OCI-LY1 (cell line): ENCODE data around the gene KIF23.

ENCODE experiments used
- H2AFZ ChIP-seq: fragments of 200-600 bp; sonication (generic), shearing (Covaris generic); 2 replicates; pipeline ENCODE4 v1.6.0; 2014; ENCODE audit warnings: antibody characterized with exemption, mild to moderate bottlenecking, low read length
- H3F3A ChIP-seq: fragments of 200-600 bp; sonication (generic), shearing (Covaris generic); 2 replicates; pipeline ENCODE4 v1.6.0; 2014; ENCODE audit warnings: mild to moderate bottlenecking, antibody characterized with exemption, low read length, moderate library complexity; ENCODE audit not compliant: insufficient read depth
- H3K27ac ChIP-seq: fragments of 200-600 bp; sonication (generic); 2 replicates; pipeline ENCODE4 v1.5.1; 2014; ENCODE audit warnings: low read length, mixed run types, mild to moderate bottlenecking, low read depth; ENCODE audit not compliant: poor library complexity, severe bottlenecking
- H3K27me3 ChIP-seq: fragments of 200-600 bp; sonication (generic); 2 replicates; pipeline ENCODE4 v1.6.0; 2014; ENCODE audit warnings: antibody characterized with exemption, mild to moderate bottlenecking, low read length, moderate library complexity; ENCODE audit not compliant: insufficient read depth
- H3K36me3 ChIP-seq: fragments of 200-600 bp; sonication (generic); 2 replicates; pipeline ENCODE4 v1.6.1; 2014; ENCODE audit warnings: mild to moderate bottlenecking, antibody characterized with exemption, low read length, moderate library complexity, mixed read lengths; ENCODE audit not compliant: insufficient read depth
- H3K4me1 ChIP-seq: fragments of 200-600 bp; sonication (generic); 2 replicates; pipeline ENCODE4 v1.5.1; 2014; ENCODE audit warnings: mild to moderate bottlenecking, low read length, moderate library complexity; ENCODE audit not compliant: insufficient read depth, severe bottlenecking
- H3K4me2 ChIP-seq: fragments of 200-600 bp; sonication (generic), shearing (Covaris generic); 2 replicates; pipeline ENCODE4 v1.6.1; 2014; ENCODE audit warnings: low read length
- H3K4me3 ChIP-seq: fragments of 200-600 bp; sonication (generic); 2 replicates; pipeline ENCODE4 v1.5.1; 2014; ENCODE audit warnings: low read length, low read depth, mild to moderate bottlenecking, mixed read lengths; ENCODE audit not compliant: poor library complexity, severe bottlenecking
- H3K79me2 ChIP-seq: fragments of 200-600 bp; shearing (Covaris generic); 2 replicates; pipeline ENCODE4 v1.6.1; 2016; ENCODE audit warnings: mixed run types, low read length, mixed read lengths; ENCODE audit not compliant: insufficient read depth
- H3K9ac ChIP-seq: fragments of 200-600 bp; sonication (generic), shearing (Covaris generic); 2 replicates; pipeline ENCODE4 v1.6.1; 2014; ENCODE audit warnings: mild to moderate bottlenecking, low read length, mixed read lengths
- H3K9me2 ChIP-seq: fragments of 200-600 bp; sonication (generic), shearing (Covaris generic); 2 replicates; pipeline ENCODE4 v1.6.1; 2014; ENCODE audit warnings: low read depth, mild to moderate bottlenecking, low read length, mixed read lengths
- H3K9me3 ChIP-seq: fragments of 200-600 bp; shearing (Covaris generic); 2 replicates; pipeline ENCODE4 v1.6.1; 2014; ENCODE audit warnings: low read length, mixed read lengths
- H4K20me1 ChIP-seq: fragments of 200-600 bp; sonication (generic), shearing (Covaris generic); 2 replicates; pipeline ENCODE4 v1.6.0; 2016; ENCODE audit warnings: mild to moderate bottlenecking, low read length; ENCODE audit not compliant: insufficient read depth
- CTCF ChIP-seq: fragments of 200-600 bp; sonication (generic), shearing (Covaris generic); IDR thresholded peaks from 2 replicates; pipeline ENCODE4 v1.5.1; 2017; ENCODE audit warnings: mild to moderate bottlenecking, antibody characterized with exemption, low read length, moderate library complexity, mixed read lengths
- EZH2 ChIP-seq: fragments of 200-600 bp; sonication (generic), shearing (Covaris generic); IDR thresholded peaks from 2 replicates; pipeline ENCODE4 v1.8.0; 2017; ENCODE audit warnings: borderline replicate concordance, mixed run types, mild to moderate bottlenecking, antibody characterized with exemption, low read length, moderate library complexity, mixed read lengths

The KIF23 gene

GRCh38 chr15:69388260-69388705, 25.9 kb upstream of the KIF23 start:
- no peaks in the 10 kb centered on the region for H4K20me1 ChIP-seq
- no peak overlapping the region for H2AFZ ChIP-seq
- no peak overlapping the region for H3K27ac ChIP-seq
- no peak overlapping the region for H3K4me2 ChIP-seq
- no peaks in the 10 kb centered on the region for H3K79me2 ChIP-seq
- H3K36me3 ChIP-seq = no peaks in the 10 kb centered on the region
- no peaks in the 10 kb centered on the region for H3K9me3 ChIP-seq
- H3F3A ChIP-seq = no peaks in the 10 kb centered on the region
- no peaks in the 10 kb centered on the region for H3K9me2 ChIP-seq
- no peaks in the 10 kb centered on the region for H3K4me1 ChIP-seq
- TF ChIP-seq CTCF = no peak
- no peak for TF ChIP-seq EZH2
- H3K27me3 ChIP-seq = no peaks in the 10 kb centered on the region
- H3K4me3 ChIP-seq = no peak overlapping the region
- H3K9ac ChIP-seq = no peak overlapping the region

- no peaks in the 10 kb centered on the region for H3K79me2 ChIP-seq
- H3K4me2 ChIP-seq = no peak overlapping the region
- no peak overlapping the region for H3K27ac ChIP-seq
These were observed 24.7 kb upstream of the KIF23 start for GRCh38 chr15:69389426-69389825.

GRCh38 chr15:69390575-69390974, 23.6 kb upstream of the KIF23 start:
- TF ChIP-seq EZH2 (no peak), CTCF (no peak)
- Histone ChIP-seq H2AFZ (no peak overlapping the region), H3K27me3 (no peaks in the 10 kb centered on the region), H3F3A (no peaks in the 10 kb centered on the region), H3K27ac (no peak overlapping the region), H3K4me1 (peaks cover 4% of the 10 kb centered on the region), H4K20me1 (no peaks in the 10 kb centered on the region), H3K9me2 (no peaks in the 10 kb centered on the region), H3K4me2 (no peak overlapping the region), H3K79me2 (no peaks in the 10 kb centered on the region), H3K9me3 (no peaks in the 10 kb centered on the region), H3K4me3 (no peak overlapping the region), H3K9ac (no peak overlapping the region), H3K36me3 (no peaks in the 10 kb centered on the region)

More at GRCh38 chr15:69389426-69389825, 24.7 kb upstream of the KIF23 start:
- no peaks in the 10 kb centered on the region for H3K27me3 ChIP-seq
- no peaks in the 10 kb centered on the region for H3K9me3 ChIP-seq
- no peaks in the 10 kb centered on the region for H3K36me3 ChIP-seq
- H4K20me1 ChIP-seq = no peaks in the 10 kb centered on the region
- no peak overlapping the region for H3K4me3 ChIP-seq
- H3K9ac ChIP-seq = no peak overlapping the region
- H3K9me2 ChIP-seq = no peaks in the 10 kb centered on the region
- H3K4me1 ChIP-seq = peaks cover 3% of the 10 kb centered on the region
- H3F3A ChIP-seq = no peaks in the 10 kb centered on the region
- TF ChIP-seq CTCF (no peak), EZH2 (no peak)
- H2AFZ ChIP-seq = no peak overlapping the region
